HG02943 (cell line): ENCODE data around the gene IL1RAPL1.
A peak's percentile ranks its signal among the peaks of the same experiment; 100 is the strongest.
"Not testable (repeated sequence)": the region's sequence is repeated elsewhere in the genome, so short reads cannot be mapped to it uniquely, and the experiment has no call there.

Experiments
- ATAC-seq: cut with Tn5 transposase; IDR thresholded peaks from one replicate; pipeline ENCODE4 v1.9.1; 2021; ENCODE audit warnings: mild to moderate bottlenecking, low read depth, moderate library complexity; ENCODE audit not compliant: unreplicated experiment

The IL1RAPL1 gene

DNA sequence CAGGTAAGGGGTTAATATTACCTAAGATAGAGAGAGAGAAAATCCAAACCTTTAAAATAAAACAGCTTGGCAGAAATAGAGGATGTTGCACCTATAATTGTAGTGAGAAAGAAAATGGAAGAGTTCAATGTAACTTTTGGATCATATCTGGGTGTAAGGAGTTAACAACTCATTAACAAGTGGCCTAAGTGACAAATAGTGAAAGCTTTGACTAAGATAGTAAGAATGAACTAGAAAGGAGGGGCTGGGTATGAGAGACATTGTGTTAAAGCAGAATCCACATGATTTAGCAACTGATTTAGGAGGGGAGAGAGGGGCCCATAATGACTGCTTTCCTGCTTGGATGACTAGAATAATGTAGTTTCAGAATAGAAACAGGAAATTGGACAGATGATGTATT, 761.0 kb downstream of the IL1RAPL1 start:
- no peak for ATAC-seq

DNA sequence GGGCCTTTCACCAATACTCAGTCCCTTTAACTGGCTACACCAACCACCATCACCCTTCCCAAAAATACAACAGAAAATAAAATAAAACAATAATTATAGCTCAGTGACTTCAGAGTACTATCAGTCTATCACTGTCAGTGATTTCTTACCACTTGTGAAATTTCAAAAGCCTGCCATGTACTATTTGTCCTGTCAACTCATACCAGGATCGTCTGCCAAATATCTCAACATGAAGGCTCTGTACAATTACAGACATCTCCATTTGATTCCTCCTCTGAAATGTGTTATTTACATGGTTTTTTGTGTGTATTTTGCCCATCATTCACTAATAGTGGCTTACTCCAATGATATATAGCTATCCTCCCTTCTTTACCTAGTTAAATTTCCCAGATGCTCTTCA, 772.0 kb downstream of the IL1RAPL1 start:
- ATAC-seq, result no peak

DNA sequence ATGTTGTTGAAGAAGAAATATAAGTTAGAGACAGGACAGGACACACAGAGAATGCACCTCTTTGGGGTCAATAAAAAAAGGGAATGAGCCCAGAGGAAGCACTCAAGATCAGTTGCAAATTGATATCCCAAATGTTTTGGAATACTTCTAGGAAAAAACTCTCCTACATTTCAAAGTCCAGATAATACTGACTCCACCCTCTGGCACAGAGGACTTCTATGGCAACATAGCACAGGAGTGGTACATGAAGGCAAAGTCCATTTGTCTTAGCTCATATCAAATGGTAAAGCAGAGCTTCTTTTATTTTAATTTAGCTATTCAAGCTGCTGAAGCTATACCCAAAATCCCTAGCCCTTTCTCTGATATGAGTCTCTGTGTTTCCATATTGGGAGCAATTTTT, 787.5 kb downstream of the IL1RAPL1 start:
- ATAC-seq, result not testable (repeated sequence)

DNA sequence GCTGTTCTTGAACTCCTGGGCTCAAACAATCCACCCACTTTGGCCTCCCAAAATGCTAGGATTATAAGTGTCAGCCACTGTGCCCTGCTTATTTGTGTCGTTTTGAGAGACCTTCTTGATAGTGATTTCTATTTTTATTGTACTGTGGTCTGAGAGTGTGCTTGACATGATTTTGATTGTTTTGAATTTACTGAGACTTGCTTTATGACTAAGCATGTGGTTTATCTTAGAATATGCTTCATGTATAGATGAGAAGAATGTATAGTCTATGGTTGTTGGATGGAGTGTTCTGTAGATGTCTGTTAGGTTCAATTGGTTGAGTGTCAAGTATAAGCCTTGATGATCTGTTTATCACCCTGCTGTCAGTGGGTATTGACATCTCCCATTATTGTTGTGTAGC, 789.3 kb downstream of the IL1RAPL1 start:
- no peak for ATAC-seq

DNA sequence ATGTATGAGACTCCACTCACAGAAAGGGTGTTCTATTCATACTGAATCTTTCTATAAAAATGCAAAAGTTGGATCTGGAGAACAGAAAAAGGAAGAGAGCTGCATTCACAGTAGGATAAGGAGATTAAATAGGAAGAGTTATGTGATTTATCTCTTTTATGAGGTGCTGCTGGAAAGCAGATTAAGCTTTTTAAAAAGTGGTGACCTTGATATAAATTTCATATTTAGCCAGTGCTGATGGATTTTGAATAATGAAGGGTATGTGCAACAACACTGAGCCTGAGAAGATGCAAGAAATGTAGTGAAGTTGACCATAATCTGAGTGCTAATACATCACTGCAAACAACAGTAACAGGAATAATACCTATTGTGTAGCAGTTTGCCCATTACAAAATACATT, 795.6 kb downstream of the IL1RAPL1 start:
- no peak for ATAC-seq

DNA sequence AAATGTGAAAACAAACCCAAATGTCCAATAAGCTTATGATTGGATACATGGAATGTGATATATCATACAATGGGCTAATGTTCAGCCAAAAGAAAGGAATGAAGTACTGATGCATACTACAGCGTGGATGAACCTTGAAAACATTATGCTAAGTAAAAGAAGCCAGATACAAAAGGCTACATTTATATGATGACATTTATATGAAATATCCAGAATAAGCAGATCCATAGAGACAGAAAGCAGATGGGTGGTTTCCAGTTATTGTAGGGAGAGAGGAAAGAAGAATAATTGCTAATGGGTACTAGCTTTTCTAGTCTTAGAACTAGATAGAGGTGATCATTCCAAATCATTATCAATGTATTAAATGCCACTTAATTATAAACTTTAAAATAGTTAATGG, 801.3 kb downstream of the IL1RAPL1 start:
- ATAC-seq, result no peak

DNA sequence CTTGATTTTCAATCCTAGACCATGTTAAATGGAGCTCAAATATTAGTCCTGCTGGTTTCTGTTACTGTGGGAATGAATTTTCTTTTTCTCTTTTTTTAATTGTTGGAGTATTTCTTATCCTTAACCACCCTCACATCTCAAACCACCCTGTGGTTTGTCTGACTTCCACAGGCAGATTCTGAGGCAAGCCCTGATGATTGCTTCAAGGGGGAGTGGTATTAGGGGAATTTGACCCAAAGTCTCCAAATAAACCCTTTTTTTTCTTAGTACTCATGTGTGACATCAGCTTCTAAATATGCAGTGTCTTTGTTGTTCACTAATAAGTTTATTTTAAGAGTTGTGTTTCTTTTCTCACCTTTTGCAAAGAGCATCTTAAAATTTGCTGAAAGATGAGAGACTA, 810.3 kb downstream of the IL1RAPL1 start:
- ATAC-seq, result no peak

DNA sequence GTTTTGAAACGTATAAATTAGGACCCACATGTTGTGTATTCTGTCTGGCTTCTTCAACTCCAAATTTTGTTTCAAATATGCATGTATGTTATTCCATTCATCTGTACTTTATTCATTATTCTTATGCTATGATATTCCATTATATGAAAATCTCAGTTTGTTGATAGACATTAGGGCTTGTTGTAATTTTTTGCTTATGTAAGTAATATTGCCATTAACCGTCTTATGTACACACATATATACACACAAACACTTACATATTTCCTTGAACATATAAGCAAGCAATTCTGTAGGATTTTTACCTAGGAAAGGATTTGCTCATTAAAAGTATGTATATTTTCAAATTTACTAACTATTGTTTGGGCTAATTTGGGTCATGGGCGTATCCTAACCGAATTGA, 820.1 kb downstream of the IL1RAPL1 start:
- no peak for ATAC-seq

DNA sequence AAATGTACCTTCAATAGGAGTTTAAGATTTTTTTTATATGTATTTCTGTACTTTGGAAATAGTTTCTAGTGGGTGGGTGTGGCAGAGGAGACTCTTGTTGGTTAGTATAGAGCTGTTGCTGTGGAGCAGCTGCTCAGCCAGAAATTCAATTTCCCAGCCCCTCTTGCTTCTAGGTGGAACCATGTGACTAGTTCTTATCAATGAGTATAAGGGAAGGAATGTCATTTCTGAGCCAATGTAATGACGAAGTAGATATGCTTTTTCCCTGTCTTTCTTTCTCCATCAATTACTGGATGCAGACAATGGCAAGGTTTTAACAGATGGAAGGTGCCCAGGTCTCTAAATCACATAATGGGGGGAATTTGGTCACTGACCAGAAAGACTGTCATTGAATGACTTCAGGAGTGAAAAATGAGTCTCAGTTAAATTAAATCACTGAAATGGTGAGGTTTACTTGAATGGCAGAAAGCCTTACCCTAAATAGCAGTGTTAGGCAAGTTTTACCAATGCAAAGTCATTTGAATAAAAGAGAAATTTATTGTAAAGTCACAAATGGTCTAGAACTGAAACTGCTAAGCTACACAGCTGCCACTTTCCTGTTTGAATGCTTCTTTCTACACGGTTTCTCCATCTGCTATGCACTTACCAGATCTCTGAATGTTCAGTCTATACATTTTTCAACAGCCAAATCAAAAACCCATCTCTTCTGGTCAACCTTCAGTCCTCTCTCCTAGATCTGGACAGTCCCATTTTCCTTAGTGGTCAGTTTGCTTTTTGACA, 832.7 kb downstream of the IL1RAPL1 start:
- peak; percentile 59 for ATAC-seq

DNA sequence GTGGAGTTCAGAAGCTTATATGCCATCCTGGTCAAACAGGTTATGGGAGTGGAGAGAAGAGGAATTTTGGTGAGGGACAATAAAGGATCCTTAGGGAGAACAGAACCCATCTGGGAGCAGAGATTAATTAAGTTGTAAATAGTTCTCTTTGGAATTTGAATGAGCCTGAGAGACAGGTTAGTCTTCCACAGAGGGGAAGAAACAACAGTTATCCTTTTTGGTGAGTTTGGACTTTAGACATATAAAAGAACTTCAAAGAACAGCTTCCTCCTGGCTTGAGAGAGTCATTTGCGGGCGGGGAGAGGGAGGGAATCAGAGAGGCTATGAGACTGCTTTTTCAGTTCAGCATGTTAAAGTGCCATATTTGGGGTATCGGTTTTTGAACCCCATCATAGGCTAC, 834.8 kb downstream of the IL1RAPL1 start:
- no peak for ATAC-seq

DNA sequence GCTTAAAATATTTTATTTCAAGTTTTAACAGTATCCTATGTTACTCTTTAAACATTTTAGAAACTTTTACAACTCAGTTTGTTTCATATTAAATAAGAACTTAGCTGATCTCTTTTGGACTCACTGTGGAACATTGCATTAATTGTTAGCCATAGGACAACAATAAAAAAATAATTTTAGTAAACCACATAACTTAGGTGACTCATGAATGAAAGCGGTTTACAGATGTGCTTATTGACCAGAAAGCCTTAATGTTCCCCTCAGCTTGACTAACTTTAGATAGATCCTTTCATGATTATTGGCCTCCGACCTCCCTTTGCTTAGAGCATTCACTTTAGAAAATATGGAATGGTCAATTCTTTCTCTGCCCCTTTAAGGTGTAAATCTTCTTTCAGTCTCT, 844.6 kb downstream of the IL1RAPL1 start:
- ATAC-seq, result no peak

DNA sequence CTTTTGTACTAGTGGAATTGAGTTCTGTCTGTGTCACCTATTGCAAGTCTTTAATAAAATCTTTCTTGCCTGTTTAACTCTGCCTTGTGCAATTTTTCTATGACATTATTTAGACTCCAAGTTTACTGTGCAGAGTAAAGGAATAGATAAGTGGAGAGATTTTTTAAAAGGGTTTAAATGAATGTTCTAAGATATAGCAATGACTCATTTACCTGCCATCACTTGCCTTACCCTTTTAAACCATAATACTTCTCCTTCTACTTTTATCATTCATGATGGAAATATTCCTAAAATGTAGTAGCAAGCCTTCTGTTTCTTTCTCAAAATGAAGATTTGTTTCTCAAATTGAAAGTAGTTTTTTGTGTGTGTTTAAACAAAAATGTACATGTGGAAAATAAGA, 845.3 kb downstream of the IL1RAPL1 start:
- no peak for ATAC-seq

DNA sequence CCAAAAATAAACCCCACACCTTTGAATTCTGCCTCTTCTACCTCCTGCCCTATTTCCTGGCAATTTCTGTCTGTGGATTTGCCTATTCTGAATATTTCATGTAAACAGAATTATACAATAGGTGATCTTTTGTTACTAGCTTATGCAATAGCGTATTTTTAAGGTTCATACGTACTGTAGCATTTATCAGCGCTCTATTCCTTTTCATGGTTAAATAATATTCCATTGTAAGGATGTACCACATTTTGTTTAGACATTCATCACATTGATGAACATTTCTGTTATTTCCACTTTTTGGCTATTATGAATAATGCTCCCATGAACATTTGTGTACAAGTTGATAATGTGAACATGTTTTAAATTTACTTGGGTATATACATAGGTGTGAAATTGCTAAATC, 847.7 kb downstream of the IL1RAPL1 start:
- no peak for ATAC-seq

DNA sequence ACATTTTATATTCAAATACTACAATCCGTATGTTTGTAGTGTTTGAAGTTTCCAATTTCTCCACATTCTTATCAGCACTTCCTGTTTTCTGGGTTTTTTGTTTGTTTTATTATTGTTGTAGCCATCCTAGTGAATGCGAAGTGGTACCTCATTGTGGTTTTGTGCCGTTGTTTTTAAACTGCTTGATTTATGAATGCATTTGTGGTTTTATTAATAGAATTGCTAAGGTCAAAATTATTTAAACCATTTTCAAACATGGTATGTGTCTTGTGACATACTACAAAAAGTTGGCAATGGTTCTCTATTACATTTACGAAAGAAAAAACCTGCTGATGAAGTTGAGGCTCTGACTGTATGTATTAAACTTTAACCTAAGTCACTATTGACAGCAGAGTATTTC, 848.1 kb downstream of the IL1RAPL1 start:
- ATAC-seq, result no peak

DNA sequence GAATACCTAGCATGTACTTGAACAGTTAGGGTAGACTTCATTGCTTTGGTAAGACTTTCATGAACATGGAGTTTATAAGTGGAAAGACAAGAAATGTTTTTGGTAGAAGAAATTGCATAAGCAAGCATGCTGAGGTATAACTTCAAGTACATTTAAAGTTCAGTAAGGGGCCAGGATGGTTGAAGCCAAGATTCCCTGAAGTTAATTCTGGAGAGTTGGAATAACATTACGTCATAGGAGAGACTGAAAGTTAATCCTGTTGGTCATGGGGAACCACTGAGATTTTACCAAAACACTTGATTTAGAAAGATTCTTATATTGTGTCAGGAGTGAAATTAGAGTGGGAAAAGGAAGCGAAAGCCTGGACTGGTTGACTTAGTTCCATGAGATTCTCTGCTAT, 860.6 kb downstream of the IL1RAPL1 start:
- no peak for ATAC-seq

DNA sequence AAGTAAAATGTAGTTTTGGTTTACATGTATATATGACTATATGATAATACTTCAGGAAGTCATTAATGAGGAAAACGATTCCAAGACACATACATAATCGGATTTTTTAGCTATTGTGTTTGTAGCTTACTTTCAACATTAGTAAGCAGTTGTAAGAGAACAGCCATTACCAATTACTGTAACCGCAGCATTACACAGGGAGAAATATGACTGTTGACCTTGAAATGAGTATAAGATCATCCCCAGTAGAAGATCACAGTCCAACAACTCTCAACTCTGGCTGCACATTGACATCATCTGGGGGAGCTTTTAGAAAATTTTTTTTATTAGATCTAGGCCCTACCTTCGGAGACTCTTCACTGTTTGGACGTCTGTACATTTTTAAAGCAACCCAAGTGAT, 866.1 kb downstream of the IL1RAPL1 start:
- no peak for ATAC-seq

DNA sequence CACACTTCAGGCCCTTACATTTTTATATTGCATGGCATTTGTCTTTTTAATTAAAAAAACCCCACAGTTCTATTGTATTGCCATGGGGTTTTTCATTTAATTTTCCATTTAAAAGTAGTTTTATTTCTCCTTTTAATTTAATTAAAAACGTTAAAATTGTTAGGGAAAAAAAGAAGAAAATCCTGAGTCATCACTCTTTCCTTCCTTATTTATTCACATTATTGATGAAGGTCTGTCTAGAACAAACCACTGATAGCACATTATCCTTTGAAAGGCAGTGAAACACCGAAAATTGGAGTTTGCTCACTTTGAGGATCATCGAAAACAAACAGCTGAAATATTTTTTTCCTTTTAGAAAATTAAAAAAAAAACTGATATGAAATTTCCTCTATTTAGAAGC, 868.5 kb downstream of the IL1RAPL1 start:
- no peak for ATAC-seq

DNA sequence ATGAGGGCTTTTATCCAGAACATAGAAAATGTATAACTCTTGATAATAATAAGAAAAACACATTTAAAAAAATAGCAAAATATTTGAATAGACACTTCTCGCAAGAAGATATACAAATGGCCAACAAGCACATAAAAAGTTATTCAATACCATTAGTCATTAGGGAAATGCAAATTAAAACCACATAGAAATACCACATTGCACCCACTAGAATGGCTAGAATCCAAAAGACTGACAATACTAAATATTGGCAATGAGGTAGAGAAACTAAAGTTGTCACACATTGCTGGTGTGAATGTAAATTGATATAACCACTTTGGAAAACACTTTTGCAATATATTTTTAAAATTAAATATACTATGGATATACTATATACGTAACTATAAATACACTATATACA, 873.8 kb downstream of the IL1RAPL1 start:
- no peak for ATAC-seq

DNA sequence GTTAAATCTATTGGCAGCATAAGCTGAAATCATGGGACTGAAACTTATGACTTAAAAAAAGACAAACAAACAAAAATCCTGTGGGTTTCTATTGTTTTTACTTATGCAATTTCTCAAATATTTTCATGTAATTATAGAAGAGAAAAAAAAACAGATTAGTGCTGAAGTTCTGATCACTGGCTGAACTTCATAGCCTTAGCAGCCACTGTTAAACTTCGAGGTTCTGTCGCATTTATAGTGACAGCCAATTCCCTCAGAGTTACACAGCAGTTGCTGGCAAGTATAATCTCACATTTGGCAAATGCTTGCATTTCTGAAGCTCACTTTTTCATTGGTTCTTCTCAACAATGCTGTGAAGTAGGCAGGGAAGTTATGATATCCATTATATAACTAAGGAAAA, 879.2 kb downstream of the IL1RAPL1 start:
- ATAC-seq, result no peak

DNA sequence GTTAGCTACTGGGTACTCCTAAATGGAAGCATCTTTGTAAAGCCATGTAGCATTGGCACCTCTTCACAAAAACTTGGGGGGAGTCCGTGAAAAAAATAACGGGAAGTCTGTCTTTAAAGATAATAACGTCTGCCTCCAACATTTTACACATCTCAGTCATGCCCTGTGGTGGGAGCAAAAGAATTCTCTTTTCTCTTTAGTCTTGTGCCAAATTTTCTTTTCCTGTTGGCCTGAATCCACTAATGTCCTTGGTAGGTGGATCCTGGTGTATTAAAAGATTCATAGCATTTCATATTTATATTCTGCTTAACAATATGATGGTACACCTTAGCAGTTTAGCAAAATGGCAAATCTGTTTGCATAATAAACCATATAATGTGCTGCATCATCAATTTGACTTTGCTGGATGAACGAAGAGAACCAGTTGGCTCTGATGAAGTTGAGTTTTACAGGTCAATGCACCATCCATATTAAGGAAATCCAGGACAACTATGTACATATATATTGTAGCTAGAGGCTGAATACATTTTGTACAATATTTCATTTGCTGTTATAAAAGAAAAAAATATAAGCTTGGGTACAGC, 881.8 kb downstream of the IL1RAPL1 start:
- no peak for ATAC-seq

DNA sequence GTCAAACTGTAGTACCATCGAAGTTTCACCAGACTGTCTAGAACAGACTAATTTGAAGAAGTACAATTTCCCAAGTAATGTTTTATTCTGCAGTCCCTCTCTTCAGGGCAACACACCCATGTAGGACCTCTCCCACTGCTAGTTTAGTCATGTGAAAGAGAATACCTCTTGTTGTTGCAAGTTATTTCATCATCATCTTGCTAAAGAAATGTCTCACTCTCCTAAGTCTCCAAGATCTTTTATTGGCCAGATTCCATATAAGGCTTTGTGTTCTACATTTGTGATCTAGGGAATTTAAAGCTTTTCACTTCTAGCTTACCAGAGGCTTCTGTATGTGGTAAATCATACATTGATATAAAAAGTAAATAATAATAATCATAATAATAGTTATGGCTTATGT, 882.8 kb downstream of the IL1RAPL1 start:
- no peak for ATAC-seq

DNA sequence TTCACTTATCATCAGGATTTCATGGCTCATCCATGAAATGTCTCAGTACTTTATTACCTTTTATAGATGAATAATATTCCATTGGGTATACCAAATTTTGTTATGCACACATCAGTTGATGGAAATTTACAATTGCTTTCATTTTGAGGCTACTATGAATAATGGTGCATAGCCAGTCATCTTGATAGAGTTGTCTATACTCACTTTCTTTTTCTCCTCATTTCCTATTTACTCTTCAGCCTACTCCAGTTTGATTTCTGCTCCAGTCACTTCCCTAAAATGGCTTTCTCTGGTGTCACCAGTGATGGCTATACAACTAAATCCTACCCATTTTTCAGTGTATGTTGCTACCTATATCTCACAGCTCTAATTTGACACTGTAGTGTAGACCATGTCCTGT, 884.6 kb downstream of the IL1RAPL1 start:
- ATAC-seq, result no peak
